ENCODE measurements around the gene DESI2.
A peak's percentile ranks its signal among the peaks of the same experiment; 100 is the strongest.

Gene DESI2

GRCh38 chr1:244740027-244740617 lies 87.2 kb downstream of the DESI2 start:
- peak overlapping the region; percentile 61 for H3K27ac ChIP-seq
- peak; percentile 81 for DNase-seq (ENCODE audit: low read depth, low spot score)

- no peak for DNase-seq (ENCODE audit: low read depth, low spot score)
- no peak overlapping the region for H3K27ac ChIP-seq
These were observed 88.8 kb downstream of the DESI2 start for GRCh38 chr1:244741692-244742091.

DNA sequence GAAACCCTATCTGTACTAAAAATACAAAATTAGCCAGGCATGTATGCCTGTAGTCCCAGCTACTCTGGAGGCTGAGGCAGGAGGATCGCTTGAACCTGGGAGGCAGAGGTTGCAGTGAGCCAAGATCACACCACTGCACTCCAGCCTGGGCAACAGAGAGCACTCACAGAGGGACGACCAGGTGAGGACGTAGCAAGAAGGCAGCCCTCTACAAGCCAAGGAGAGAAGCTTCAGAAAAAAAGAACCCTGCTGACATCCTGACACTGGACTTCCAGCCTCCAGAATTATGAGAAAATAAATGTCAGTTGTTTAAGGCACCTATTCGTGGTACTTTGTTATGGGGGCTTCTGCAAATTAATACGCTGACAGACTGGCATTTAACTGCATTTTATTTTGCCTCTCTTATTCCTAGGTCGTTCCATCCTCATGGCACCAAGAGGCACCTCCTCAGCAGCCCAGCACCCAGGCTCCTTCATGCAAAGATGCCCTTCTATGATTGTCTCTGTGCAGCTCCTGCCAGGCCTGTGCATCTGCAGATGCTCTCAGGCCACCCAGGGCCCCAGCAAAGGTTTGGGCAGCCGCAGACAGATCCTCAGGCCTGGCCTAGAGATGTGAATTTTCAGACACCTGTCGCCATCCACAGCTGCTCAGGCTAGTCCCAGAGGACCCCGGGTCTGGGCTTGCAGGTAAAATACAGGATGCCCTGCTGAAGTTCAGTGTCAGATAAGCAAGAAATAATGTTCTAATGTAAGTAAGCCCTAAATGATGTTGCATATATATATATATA lies 96.5 kb downstream of the DESI2 start:
- no peak for DNase-seq (ENCODE audit: low read depth, low spot score)
- H3K27ac ChIP-seq: no peak overlapping the region

DNA sequence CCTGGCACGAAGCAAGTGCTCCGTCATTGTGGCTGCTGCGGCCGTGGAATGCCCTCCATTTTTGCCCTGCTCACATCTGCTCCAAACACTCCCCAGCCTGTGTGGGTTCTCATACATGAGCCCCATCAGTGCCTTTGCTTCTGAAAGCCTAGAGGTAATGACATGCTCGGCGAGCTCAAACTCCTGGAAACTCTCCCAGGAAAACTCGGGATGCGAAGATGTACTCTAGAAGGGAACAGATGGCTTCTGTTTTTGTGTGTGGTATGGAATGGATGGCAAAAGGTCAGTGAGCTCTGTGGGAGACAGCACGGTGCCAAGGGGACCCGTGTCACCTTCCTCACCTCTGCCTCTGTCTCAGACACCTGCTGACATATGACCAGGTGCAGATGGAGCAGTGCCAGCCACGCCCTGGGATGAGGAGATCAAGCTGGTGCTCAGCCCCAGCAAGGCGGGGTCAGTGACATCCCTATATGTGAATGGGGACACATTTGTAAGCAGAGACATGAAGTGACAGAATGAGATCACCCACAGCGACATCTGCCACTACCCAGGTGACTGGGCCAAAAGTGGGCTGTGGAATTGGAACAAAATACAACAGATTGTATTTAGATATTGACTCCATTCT lies 98.5 kb downstream of the DESI2 start:
- no peak for DNase-seq (ENCODE audit: low read depth, low spot score)
- no peak overlapping the region for H3K27ac ChIP-seq

- no peak overlapping the region for H3K27ac ChIP-seq
- no peak for DNase-seq (ENCODE audit: low read depth, low spot score)
These were observed 102.7 kb downstream of the DESI2 start for GRCh38 chr1:244755673-244756072.

GRCh38 chr1:244757091-244757939 lies 104.4 kb downstream of the DESI2 start:
- H3K27ac ChIP-seq: no peak overlapping the region
- DNase-seq (ENCODE audit: low read depth, low spot score): no peak

Measured in epithelial cell of prostate (primary cell).